Endothelial cell of umbilical vein (primary cell): ENCODE data around the gene SORCS2.

ENCODE experiments used
- GATA2 ChIP-seq: IDR thresholded peaks from 2 replicates; pipeline ENCODE4 v1.7.0; 2011; ENCODE audit warnings: low read depth, mild to moderate bottlenecking, moderate library complexity, mixed read lengths, low read length; ENCODE audit not compliant: insufficient read length, insufficient read depth
- MYC ChIP-seq: IDR thresholded peaks from one replicate; pipeline ENCODE4 v1.6.1; 2011; ENCODE audit warnings: mild to moderate bottlenecking, low read depth, low read length
- POLR2A ChIP-seq: IDR thresholded peaks from 2 replicates; pipeline ENCODE4 v1.6.1; 2012; ENCODE audit warnings: low read depth, mild to moderate bottlenecking, control low read depth, low read length
- TF ChIP-seq, protein P1 (sequence below), 2 donors: IDR thresholded peaks; 1 replicate in 1 of 2; 2 replicates in 1 of 2; pipeline ENCODE4 v1.5.1; 2011; ENCODE audit warnings: low read length in 2 of 2, mild to moderate bottlenecking in 2 of 2, moderate library complexity in 2 of 2, control low read depth in 1 of 2, inconsistent platforms in 1 of 2, low read depth in 1 of 2; ENCODE audit not compliant: insufficient read depth in 1 of 2; ENCODE audit errors: extremely low read depth in 1 of 2
- TF ChIP-seq, protein P2 (sequence below): IDR thresholded peaks from 2 replicates; pipeline ENCODE4 v1.6.1; 2011; ENCODE audit not compliant: insufficient read depth, insufficient read length

DNA sequence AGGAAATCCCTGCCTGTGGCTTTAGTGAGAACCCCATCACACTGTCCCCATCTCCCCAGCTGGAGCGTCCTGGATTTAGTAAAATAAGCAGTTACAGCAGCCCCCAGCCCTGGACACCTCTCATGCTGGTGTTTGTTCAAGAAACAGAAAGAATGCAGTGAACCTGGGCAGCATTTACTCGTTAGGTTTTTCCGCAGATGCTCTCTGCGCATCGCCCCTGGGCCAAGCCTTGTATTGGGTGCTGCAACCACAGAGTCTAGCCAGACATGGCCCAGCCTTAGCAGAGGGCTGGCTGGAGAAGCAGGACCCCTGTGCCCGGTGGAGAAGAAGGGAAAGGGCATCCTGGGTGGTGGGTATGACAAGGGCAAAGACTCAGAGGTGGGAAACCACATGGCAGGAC lies 378.7 kb downstream of the SORCS2 start:
- no peak for TF ChIP-seq POLR2A
- TF ChIP-seq, protein P1, sequence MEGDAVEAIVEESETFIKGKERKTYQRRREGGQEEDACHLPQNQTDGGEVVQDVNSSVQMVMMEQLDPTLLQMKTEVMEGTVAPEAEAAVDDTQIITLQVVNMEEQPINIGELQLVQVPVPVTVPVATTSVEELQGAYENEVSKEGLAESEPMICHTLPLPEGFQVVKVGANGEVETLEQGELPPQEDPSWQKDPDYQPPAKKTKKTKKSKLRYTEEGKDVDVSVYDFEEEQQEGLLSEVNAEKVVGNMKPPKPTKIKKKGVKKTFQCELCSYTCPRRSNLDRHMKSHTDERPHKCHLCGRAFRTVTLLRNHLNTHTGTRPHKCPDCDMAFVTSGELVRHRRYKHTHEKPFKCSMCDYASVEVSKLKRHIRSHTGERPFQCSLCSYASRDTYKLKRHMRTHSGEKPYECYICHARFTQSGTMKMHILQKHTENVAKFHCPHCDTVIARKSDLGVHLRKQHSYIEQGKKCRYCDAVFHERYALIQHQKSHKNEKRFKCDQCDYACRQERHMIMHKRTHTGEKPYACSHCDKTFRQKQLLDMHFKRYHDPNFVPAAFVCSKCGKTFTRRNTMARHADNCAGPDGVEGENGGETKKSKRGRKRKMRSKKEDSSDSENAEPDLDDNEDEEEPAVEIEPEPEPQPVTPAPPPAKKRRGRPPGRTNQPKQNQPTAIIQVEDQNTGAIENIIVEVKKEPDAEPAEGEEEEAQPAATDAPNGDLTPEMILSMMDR (IDR thresholded peaks at IDR 0.05; ENCODE audit: extremely low read depth in 1 of 2, insufficient read depth in 1 of 2, low read depth in 1 of 2, low read length in 2 of 2), result no peak
- TF ChIP-seq, protein P2, sequence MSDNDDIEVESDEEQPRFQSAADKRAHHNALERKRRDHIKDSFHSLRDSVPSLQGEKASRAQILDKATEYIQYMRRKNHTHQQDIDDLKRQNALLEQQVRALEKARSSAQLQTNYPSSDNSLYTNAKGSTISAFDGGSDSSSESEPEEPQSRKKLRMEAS, result no peak
- TF ChIP-seq MYC, result no peak
- no peak for TF ChIP-seq GATA2
